Stimulated activated CD4-positive, alpha-beta T cell treated with anti-CD3 and anti-CD28 coated beads, Interleukin-15, amount 100 ng/mL, for 24 hours (primary cell): ENCODE measurements around the gene SLC45A1.

Source experiments
- DNase-seq: peaks from one replicate; pipeline ENCODE4 v3.0.0-alpha.2; 2020

Gene SLC45A1

DNA sequence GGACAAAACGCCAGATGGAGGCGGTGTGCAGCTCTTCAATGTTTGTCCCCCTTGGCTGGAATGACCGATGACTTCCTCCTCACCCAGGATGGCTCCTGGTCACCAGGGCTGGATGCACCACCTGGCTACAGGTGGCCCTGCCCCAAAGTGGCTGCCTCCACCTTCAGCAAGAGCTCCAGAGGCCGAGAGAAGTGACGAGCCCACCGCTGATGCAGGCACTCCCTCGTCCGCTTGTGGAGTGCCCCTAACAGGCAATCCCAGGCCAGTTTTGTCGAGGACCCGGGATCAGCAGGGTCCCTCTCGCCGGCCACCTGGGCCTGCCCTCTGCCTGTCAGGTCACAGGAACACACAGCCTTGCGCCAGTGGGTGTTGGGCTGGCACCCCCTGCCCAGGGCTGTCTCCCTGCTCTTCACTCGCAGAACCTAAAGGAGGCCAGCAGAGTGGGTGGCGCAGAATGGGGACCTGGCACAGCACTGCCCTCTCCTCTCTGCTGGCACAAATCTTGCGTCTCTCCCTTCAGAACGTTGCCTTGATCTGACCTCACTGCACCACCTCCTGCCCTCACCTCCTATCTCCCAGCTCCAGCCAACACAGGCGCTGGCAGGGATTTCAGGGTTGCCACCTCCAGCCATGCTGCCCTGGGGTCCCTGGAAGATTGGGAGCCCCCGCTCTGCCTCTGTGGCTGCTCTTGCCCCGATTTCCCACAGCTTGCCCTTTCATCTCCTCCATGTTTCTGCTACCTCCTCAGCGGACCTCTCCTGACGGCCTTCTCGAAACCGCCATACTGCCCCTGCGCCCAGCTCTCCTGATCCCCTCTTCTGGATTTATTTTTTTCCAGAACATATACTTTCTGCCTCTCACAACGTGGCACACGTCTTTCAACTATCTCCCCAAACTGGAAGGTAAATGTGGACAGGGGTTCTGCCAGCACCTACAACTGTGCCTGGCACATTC, 38.6 kb downstream of the SLC45A1 start:
- DNase-seq: no peak

DNA sequence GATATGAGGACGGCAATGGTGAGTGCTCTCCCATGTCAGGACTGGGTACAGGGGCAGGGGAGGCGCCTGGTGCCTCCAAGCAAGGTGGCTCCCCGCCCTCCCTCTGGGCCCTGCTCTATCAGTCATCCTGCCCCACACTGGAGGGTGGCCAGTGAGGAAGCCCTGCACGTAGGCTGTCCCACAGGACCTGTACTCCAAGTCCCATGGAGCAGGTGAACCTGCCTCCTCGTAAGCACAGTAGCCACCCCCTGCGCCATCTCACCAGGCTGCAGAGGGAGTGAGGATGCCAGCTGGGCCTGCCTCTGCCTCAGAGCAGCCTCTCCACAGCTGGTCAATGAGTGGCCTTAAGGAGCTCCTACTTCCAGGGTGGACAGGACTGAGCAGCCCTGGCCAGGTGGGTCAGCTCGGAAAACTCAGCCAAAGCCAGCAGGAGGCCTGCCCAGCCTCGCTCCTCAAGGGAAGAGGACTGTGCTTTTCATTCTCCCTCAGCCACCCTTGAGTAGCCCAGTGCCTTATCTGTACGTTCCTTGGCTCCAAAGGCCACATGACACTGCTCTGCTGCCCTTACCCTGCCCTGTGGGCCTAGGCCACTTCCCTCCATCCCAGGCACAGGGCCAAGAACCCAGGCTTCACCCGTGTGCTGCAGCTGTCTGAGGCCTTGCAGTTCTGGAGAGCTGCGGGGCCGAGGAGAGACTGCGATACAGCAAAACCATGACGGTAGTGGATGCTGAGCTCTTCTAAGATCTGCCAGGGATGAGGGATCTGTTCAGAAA, 39.6 kb downstream of the SLC45A1 start:
- DNase-seq: no peak

DNA sequence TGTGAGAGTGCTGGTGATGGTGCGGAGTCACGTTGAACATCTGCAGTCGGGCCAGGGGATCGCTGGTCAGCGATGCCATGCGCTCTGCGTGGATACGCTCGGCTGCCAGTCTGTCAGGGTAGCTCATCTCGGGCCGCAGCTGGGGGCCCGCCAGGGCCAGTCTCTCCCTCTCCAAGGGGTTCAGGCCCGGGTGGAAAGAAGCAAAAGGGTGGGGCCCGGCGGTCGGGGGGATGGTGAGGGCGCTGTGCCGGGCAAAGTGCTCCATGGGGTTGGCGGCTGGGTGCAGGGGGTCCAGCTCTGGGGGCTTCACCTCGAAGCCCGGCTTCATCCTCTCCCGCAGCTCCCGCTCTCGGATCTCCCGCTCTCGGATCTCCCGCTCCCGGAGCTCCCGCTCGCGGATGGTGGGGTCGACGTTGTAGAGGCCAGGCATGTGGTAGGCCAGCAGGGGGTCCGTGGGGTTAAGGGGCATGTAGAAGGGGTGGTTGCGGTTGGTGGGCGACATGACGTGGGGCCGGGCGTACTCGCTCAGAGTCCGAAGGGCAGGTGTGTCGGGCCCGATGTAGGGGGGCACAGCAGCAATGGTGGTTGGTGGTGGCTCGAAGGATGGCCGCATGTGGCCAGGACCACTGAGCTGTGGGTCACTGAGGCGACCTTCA, 40.5 kb downstream of the SLC45A1 start:
- DNase-seq: no peak

DNA sequence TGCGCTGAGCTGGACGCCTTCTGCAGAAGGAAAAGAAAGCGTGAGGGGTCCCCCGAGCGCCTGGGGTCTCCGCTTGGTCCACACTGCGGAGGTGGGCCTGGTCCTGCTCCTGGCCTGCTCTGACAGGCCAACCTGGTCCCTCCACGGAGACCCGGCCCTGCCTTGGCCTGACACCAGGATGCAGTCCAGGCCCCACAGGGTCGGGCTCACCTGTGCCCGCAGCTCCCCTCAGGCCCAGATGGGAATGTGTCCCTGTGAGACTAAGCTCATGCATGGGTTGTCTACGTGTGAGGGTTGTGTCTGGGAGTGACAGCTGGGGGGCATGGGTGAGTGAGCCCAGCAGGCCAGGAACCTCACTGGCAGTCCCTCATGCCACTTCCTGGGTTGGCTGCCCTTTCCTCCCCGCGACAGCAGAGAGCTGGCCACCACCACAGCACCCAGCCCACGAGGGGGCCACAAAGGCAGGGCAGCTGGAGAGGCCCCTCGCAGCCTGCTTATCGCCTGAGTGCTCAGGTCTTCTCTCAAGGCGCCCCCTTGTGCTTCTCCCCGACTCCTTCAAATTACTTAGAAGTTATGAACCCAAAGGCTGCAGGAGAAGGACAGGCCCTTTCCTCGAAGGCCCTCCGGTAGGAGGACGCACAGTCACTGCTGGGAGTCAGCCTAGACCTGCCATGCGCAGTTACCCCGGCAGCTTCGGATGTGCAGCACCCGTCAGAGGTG, 41.1 kb downstream of the SLC45A1 start:
- no peak for DNase-seq

DNA sequence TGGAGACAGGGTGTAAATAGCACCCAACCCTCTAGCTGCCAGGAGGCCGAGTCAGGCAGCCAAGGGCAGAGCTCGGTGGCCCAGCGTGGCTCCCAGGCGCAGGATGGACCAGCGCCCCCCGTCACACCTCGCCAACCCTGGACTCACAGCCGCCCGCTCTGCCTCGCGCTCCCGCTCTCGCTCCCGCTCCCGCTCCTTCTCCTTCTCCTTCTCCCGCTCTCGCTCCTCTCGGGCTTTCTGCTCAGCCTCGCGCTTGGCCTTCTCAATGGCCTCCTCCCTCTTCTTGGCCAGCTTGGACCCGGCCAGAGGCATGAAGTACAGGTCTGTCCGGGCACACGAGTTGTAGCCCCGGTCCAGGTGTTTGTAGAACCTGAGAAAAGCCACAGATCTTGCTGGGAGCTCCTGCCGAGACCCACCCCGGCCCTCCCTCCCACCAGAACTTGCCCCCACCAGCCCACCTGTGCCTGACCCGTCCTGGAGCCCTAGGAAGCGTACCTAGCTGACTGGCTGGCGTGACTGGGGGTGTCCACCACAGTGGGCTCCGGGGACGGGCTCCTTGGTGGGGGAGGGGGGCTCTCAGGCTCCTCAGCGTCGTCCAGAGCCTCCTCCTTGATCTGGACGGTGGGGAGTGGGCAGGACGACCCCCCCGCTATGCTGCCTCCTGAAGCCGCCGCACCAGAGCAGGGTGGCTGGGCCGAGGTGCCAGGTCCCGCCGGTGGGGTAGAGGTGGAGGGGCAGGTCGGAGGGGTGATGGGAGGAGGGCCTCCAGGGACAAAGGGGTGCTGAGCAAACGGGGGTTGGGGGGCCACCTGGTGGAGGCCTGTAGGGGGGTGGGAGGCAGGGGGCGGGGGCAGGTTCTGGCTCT, 41.9 kb downstream of the SLC45A1 start:
- DNase-seq: no peak

DNA sequence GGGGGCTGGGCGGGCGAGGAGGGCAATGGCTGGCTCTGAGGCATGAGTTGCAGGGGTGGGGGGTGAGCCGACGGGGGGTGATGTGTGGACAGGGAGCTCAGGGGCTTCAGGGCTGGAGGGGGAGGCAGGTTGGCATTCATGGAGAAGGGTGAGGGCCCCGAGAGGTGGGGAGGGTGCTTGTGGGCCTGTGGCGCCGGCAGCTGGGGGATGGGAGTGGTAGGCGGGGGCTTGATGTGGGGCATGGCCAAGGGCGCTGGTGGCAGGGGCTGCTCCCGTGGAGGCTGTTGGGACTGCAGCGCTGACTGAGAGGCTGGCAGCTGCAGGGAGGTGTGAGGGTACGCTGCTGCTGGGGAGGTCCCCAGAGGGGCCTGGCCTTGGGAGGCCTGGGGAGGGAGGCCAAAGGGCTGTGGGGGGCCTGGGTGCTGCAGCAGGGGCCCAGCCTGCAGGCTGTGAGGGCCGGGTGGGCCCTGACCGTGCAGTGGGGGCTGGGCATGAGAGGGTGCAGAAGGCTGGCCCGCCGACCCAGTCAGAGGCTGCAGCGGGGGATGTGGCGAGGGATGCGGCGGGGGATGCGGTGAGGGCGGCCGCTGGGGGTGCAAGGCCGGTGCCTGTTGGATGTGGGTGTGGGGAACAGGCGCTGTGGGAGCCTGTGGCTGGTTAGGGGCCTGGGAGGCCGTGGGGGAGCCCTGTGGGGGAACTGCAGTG, 42.7 kb downstream of the SLC45A1 start:
- DNase-seq: no peak

DNA sequence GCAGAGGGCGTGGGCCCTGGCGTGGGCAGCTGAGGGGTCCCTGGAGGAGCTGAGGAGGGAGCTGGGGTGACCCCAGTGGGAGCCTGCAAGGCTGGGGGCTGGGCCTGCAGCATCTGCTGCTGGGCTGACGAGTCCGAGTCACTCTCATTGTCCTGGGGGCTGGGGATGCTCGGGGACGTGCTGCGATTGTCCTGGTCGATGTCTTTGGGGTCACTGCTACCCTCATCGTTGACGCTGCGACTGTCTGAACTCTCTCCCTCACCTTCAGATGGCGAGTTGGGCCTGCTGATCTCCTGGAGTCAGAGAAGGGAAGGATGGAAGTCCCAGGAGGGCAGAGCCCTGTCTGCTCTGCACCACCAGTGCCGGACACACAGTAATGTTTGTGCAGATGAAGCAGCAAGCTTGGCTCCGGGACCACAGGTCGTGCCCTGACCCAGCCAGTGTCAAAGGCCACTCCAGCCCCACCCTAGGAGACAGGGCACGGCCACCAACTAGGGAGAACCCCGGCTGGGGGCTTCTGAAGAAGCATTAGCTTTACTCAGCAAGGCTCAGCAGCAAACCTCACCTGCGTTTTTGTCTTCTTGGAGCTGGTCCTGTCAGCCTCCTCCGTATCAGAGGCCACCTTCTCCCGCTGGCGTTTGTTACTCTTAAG, 43.4 kb downstream of the SLC45A1 start:
- DNase-seq: no peak

DNA sequence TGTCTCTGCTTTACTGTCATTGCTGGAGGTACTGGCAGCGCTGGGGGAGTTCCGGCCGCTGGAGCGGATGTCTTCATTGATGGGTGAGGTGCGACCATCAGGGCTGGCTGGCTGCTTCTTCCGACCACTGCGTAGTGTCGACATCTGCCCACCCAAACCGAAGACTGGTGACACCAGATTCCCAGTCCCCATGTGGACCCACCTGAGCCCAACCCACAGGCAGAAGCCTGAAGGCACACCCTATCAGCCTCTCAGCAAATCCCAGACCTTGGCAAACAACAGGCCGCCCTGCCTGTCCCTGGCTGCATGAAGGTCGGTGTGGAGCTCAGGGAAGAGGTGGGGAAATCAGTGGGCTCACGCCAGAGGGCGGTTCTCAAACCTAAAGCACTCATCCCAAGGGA, 44.8 kb downstream of the SLC45A1 start:
- no peak for DNase-seq

DNA sequence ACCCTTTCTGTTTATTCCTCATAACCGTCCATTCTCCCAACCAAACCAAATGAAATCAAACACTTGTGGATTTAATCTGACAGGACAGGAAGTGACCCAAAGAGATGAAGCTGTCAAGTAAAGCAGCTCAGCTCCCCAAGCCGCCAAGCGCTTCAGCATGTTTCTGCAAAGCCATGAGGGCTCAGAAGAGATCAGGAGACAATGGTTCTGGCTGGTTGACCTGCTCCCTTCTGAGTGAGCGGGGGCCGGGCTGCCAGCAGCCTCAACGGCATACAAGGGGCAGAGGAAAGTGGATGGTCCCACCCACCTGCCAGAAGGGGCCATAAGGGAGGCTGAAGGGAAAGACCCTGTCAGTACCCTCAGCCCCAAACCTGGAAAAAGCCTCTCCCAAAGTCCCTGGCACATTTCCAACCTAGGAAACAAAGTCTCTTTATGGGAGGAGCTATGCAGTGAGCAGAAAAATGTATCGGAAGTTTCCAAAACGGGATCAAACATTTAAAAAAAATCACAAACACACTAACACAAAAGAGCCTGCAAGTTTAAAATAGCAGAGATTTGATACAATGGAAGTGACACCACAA, 45.4 kb downstream of the SLC45A1 start:
- no peak for DNase-seq

DNA sequence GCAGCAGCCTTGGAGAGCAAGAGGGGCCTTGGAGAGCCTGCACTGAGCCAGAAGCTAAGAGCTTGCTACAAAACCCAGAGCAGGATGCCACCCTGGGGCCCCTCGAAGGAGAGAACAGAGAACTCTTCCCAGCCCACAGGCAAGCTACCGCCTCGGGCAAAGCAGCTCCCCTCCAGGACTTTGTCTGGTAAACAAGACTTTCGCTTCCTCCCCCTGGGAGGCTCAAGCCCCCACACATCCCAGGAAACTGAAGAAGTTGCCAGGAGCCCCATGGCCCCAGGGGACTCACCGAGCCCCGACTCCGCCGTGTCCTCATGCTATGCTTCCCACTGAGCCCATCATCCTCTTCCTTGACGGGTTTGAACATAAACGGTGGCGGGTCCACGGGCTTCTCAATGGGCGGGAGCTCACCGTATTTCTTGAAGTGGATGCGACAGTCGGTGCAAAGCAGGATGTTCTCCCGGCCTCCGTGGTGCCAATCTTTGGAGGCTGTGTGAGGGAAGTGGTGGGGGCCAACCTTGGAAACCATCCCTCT, 45.9 kb downstream of the SLC45A1 start:
- no peak for DNase-seq

DNA sequence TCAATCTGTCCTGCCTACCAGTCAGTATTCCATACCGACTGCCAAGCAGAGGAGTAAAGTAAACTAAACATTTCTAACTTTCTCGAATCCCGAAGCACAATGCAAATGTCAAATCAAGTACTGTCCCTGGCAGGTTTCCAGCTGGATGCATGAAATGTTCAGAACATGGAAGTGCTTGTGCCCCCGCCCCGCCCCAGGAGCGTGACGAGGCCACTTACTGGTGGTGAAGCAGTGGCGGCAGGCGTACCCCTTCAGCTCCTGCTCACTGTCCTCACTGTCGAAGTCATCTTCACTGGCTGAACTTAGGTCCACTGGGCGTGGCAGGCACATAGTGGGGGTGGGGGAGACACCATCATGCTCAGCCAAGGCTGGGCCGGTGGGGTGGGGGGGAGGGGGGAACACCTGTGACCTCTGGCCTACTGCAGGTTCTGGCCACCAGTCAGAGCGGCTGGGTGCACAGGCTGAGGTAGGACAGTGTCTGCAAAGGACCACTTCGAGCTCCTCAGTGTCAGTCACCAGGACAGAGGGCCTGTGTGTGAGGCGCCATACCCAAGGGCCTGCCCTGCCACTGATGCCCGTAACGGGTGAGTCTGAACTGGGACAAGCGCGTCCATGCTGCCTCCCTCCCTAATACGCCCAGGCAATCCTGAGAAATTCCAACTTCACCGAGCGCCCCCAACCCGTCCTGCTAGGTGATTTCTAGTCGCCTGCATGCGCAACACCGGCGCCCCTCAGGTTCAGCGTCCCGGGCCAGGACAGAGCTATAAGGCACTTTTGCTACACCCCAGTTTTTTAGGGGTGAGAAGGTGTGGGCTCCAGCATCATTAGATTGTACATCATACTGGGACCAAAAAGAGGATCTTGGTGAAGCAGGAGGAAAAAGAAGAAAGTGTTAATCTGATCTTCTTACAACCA, 46.9 kb downstream of the SLC45A1 start:
- no peak for DNase-seq

DNA sequence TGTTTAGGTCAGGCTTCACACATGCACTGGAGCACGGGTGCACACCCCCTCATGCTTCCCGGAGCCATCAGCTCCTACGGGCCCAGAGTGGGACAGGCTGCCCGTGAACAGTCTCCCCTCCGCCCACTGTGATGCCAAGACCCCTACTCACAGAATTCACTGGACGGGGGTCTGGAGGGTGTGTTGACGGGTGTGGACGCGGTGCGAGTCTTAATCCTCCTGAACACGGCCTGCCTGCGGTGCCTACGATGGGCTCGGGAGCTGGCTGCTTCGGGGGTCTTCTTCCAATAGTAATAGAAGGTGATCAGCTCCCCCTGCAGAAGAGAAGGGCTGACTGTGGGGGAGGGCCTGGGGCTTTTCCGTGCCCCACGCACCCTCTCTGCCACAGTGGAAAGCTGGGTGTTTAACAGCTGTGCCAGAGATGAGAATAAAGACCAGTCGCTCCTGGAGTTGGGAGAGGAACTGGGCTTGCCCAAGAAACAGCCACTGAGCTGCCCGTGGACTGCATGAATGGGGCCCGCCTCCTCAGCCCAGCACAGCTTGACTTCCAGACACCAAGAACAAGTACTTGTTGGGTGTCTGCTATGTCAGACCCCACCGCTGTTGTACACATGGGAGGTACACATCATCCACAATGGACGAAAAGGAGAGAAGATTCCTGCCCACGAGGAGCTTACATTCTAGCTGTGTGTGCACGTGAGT, 47.9 kb downstream of the SLC45A1 start:
- DNase-seq: no peak

DNA sequence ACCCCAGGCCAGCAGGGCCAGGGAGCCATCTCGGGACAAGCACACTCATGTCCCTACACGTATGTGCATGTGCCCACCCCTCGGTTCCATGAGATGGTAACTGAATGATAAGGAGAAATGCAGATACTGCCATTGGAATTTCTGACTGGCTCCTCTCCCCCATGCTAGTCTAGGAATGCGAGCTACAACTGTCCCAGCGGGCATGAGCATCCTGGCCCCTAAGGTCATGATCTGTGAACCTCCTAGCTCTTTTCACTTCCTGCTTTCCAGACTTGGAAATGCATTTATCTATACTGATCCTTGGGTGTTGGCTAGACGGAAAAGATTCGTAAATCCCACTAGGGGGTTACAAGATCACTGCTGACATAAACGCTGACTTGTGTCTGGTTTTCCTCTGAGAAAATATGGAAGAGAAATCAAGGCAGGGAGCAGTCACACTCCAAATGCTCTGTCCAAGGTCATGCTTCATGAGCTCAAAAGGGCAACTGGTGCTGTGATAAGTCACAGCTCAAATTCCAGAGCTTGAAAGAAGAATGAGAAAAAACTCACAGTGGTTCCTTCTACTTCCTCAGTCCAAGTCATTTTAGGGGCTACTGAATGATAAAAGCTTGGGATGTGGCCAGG, 49.8 kb downstream of the SLC45A1 start:
- DNase-seq: no peak

DNA sequence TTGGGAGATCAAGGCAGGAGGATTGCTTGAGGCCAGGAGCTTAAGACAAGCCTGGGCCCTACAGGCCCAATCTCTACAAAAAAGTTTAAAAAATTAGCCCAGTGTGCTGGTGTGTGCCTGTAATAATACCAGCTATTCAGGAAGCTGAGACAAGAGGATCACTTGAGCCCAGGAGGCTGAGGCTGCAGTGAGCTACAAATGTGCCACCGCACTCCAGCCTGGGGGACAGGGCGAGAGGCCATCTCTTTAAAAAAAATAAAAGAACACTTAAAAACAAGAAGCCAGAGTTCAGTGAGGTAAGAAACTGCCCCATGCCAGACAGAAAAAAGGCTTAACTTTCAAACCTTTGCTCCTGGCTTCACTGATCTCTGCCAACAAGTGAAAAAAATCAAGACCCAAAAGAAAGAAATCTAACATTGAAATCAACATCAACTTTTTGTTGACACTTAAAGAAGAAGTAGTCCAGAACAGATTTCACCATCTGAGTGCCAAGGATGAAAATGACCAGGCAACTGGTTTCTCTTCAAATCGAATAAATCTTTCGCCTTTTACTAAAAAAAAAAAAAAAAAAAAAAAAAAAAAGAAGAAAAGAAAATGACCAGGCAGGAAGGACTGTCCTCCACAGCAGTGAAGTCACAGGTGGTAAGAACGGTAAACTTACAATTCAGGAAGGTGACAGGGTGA, 51.2 kb downstream of the SLC45A1 start:
- DNase-seq: no peak

DNA sequence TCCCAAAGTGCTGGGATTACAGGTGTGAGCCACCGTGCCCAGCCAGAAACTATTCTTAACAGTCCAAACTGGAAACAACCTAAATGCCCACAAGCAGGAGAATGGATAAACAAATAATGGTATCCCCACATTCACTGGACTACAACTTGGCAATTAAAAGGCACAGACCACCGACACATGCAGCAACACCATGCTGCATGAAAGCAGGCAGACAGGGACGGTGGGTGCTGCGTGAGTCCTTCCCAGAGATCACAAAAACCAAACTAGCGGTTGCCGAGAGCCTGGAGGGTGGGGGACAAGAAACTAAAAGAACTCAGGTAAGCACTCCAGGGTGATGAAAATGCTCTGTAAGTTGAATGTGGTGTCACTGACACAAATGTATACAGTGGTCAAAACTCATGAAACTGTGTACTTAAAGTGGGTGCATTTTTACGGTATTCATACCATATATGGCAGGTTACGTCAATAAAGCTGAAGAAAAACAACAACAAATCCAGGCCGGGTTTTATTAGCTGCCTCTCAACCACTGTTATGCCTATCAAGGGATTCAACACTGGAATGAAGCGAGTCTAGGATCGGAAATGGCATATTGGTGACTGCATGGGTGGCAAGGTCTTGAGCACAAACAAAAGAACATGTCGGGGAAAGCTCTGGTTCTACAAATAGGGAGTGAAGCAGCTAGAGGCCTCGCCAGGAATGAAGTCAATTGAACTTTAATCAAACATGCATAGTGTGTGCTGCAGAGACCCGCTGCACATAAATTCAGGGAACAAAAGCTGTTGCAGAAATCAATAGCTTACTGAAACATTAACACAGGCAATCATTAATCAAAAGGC, 52.4 kb downstream of the SLC45A1 start:
- DNase-seq: no peak

DNA sequence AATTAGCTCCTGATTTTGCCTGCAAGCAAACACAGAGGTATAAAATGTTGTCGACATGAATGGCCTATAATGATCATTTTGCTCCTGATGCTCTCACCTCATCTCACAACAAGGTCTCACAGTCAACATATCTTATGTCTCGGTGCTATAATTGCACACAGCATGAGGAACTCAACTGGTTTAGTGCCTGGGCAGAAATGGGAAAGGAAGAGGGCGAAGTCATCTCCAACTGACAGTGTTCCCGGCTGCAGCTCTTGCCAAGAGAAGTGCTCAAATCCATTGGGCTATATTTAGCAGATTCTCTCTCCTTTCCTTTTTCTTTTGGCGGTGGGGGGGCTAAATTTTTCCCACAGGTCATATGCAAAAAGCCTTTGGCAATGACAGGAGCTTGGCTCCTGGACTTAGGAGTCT, 53.0 kb downstream of the SLC45A1 start:
- no peak for DNase-seq
